ENCODE measurements around the gene COG6.

COG6 gene

GRCh38 chr13:39676315-39676876 is 20.9 kb downstream of the COG6 start:
- no peak for DNase-seq (ENCODE audit: low read depth in 2 of 2, low spot score in 1 of 2)

- no peak for DNase-seq (ENCODE audit: low read depth in 2 of 2, low spot score in 1 of 2)
Measured at GRCh38 chr13:39682310-39682709, 26.8 kb downstream of the COG6 start.

- no peak for DNase-seq (ENCODE audit: low read depth in 2 of 2, low spot score in 1 of 2)
Measured at GRCh38 chr13:39682788-39683187, 27.3 kb downstream of the COG6 start.

- no peak for DNase-seq (ENCODE audit: low read depth in 2 of 2, low spot score in 1 of 2)
Measured at GRCh38 chr13:39684531-39685137, 29.2 kb downstream of the COG6 start.

GRCh38 chr13:39685652-39686051 is 30.2 kb downstream of the COG6 start:
- no peak for DNase-seq (ENCODE audit: low read depth in 2 of 2, low spot score in 1 of 2)

- no peak for DNase-seq (ENCODE audit: low read depth in 2 of 2, low spot score in 1 of 2)
Measured at GRCh38 chr13:39688278-39688677, 32.8 kb downstream of the COG6 start.

- DNase-seq (ENCODE audit: low read depth in 2 of 2, low spot score in 1 of 2) = no peak
Measured at GRCh38 chr13:39688699-39689405, 33.4 kb downstream of the COG6 start.

- no peak for DNase-seq (ENCODE audit: low read depth in 2 of 2, low spot score in 1 of 2)
Measured at GRCh38 chr13:39692660-39693438, 37.4 kb downstream of the COG6 start.

GRCh38 chr13:39699274-39699673 is 43.8 kb downstream of the COG6 start:
- DNase-seq (ENCODE audit: low read depth in 2 of 2, low spot score in 1 of 2) = no peak

- DNase-seq (ENCODE audit: low read depth in 2 of 2, low spot score in 1 of 2) = no peak
Measured at GRCh38 chr13:39712626-39713025, 57.2 kb downstream of the COG6 start.

- no peak for DNase-seq (ENCODE audit: low read depth in 2 of 2, low spot score in 1 of 2)
Measured at GRCh38 chr13:39729156-39729555, 73.7 kb downstream of the COG6 start.

GRCh38 chr13:39734952-39735351 is 79.5 kb downstream of the COG6 start:
- no peak for DNase-seq (ENCODE audit: low read depth in 2 of 2, low spot score in 1 of 2)

GRCh38 chr13:39737047-39737446 is 81.6 kb downstream of the COG6 start:
- DNase-seq (ENCODE audit: low read depth in 2 of 2, low spot score in 1 of 2) = no peak

GRCh38 chr13:39740761-39741160 is 85.3 kb downstream of the COG6 start:
- DNase-seq (ENCODE audit: low read depth in 2 of 2, low spot score in 1 of 2) = no peak

GRCh38 chr13:39748961-39749360 is 93.5 kb downstream of the COG6 start:
- no peak for DNase-seq (ENCODE audit: low read depth in 2 of 2, low spot score in 1 of 2)

GRCh38 chr13:39749528-39749927 is 94.1 kb downstream of the COG6 start:
- no peak for DNase-seq (ENCODE audit: low read depth in 2 of 2, low spot score in 1 of 2)

- DNase-seq (ENCODE audit: low read depth in 2 of 2, low spot score in 1 of 2) = no peak
Measured at GRCh38 chr13:39751805-39752204, 96.3 kb downstream of the COG6 start.

- no peak for DNase-seq (ENCODE audit: low read depth in 2 of 2, low spot score in 1 of 2)
Measured at GRCh38 chr13:39760521-39760920, 105.1 kb downstream of the COG6 start.

GRCh38 chr13:39765801-39766463 is 110.5 kb downstream of the COG6 start:
- no peak for DNase-seq (ENCODE audit: low read depth in 2 of 2, low spot score in 1 of 2)

- DNase-seq (ENCODE audit: low read depth in 2 of 2, low spot score in 1 of 2) = no peak
Measured at GRCh38 chr13:39766464-39767158, 111.1 kb downstream of the COG6 start.

Data from stimulated activated CD8-positive, alpha-beta memory T cell treated with anti-CD3 and anti-CD28 coated beads, Interleukin-4, amount 100 ng/mL, for 1 hour (primary cell).